HG03045 (cell line): ENCODE results near the gene CAMK2B.

Source experiments
- ATAC-seq: cut with Tn5 transposase; IDR thresholded peaks from one replicate; pipeline ENCODE4 v1.9.1; 2021; ENCODE audit warnings: mild to moderate bottlenecking, moderate library complexity; ENCODE audit not compliant: unreplicated experiment

CAMK2B gene

DNA sequence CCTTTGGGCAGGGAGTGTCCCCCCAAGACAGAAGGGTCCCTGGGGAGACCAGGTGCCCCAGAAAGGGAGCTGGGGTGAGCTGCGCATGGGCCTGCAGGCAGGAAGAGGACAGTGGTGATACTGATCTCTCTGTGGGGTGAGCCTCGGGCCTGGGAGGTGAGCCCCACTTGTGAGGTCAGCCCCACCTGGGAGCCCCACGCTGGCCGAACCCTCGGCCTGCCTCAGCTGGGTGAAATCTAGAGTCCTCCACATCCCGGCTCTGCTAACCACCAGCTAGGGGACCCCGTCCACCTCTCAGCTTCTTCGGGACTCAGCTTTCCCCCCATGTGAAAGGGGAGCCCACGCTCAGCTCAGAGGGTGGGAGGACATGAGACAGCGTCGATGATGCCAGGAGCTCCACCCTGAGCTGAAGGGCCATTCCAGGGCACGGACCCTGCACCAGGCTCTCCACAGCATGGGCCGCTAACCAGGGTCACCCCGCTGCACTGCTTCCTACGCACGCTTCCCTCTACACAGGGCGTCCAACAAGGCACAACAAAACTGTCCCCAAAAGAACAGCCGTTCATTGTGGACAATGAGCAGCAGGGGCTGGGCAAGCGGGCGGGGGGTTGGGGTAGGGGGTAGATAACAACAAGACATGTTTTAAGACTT lies 48.7 kb downstream of the CAMK2B start:
- ATAC-seq = no peak

DNA sequence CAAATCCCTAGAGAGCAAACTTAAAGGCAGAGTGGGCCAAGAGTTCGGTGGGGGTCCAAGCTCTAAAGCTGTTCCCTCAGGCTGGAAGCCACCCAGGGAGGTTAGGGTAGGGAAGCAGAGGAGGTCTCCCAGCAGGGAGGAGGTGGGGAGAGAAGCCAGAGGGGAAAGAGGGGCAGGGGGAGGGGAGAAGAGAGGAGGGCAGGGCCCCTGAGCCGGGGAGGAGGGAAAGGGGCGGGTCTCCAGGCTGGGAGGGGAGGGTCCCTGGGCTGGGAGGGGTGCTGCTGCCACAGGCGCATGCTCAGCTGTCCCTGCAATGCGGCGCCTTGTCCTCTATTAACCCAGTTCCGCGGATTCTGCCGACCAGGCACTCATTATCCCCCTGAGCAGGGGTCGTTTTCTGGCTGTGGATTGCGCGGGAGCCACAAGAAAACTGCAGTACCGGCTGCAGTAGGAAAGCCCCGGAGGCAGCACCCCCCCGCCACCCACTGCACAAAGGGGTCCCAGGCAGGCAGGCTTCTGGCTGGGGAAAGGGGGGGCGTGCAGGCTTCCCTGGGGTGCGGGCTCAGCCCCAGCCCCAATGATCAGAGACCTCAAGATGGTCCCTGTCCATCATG lies 49.3 kb downstream of the CAMK2B start:
- ATAC-seq = no peak

DNA sequence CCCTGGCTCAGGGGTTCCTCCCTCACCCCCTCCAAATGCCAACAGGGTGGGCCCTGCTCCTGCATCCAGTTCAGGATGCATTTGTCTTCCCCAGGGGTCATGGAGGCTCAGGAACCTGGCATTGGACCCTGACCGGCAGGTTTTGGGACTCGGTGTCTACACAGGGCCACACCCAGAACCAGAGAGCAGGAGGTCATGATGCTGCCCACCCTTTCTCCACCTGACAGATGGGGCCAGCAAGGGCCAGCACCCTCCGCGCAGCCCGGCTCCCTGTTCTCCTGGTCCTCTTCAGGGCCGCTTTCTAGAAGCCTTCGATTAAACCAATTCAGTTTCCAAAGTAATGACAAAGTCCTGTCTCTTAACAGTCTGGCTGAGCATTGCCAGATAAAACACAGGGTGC lies 50.2 kb downstream of the CAMK2B start:
- no peak for ATAC-seq

DNA sequence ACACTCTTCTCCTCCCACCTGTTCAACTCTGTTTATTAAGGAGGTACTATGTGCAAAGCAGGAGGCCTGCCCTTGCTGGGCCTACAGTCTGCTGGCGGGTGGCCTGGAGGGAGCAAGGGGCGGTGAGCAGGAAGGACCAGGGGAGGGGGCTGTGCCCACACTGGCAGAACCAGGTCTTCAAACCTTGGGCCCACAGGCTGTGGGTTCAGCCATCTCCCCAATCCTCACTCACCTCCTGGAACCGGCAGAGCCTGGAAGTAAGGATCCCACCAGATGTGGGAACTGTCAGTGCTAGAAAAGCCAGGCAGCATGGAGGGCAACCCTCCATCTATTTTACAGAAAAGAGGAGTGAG lies 50.8 kb downstream of the CAMK2B start:
- no peak for ATAC-seq

DNA sequence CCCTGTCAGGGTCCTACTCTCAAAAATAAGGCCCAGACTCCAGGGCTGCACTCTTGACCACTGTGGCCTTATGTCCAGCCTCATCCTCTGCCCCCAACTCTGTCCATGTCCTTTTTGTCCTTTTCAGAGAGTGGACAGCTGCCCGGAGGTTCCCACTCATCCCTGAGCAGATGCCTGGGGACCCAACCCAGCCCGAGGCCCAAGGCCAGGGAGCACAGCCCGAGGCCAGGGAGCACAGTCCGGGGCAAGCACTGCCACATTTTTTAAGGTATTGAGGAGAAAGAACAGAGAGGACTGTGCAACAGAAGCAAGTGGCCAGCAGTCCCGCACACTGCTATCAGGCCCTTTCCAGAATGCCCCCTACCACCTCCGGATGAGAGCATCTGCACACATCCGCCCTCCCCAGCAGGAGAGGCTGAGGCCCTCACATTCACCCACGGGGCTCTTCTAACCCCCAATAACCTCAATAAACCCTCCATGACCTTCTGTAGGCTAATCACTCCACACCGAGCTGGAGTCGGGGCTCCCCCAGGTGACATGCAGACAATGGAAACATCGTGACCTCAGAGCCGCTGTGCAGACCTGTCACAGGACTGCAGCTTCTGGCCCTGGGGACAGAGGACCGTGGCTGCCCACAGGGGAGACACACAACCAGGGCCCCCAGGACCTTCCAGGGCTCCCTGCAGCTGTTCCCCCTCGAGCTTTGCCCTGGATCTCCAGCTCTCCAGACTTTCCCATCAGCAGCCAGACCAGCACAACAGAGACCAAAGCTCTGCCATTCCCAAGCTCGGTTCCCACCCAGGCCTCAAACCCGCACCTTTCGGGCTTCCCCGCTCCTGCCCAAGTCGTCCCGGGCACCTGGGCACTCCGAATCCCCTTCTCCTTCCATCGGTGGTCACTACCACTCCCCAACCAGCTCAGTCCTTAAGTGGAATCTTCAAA lies 51.4 kb downstream of the CAMK2B start:
- ATAC-seq = no peak

DNA sequence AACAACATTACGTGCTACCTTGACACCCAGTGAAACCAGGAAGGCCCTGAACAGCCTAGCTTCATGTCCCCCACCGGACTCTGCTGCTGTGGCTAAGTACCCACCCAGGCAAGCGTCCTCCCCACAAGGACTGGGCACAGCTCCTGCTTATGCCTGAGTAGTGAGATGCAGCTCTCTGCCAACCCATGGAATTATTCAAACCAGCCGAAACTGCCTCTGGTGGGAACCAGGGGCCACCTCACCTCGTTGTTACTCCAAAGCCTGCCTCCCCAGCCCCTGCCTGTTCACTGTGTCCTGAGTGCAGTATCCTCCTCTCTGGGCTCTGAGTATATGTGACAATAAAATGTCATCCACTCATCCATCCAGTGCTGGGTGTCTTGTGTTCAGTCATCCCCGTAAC lies 52.4 kb downstream of the CAMK2B start:
- no peak for ATAC-seq

DNA sequence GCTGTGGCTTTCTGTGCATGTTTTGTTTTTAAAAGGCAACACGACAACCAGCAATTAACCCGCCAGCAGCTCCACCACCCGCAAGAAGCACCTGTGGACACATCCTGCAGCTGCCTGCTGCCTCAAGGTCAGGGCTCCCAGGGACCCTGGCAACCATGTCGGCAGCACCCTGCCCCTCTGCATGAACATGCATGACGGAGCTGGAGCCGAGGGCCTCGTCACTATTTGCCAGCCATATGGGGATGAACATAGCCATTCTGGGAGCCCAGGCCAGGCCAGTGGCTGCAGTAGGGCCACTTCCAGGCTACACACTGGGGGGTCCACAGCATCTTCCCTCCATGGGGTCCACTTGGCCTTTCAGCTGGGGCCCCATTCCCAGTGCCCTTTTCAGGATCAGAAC lies 52.9 kb downstream of the CAMK2B start:
- no peak for ATAC-seq

DNA sequence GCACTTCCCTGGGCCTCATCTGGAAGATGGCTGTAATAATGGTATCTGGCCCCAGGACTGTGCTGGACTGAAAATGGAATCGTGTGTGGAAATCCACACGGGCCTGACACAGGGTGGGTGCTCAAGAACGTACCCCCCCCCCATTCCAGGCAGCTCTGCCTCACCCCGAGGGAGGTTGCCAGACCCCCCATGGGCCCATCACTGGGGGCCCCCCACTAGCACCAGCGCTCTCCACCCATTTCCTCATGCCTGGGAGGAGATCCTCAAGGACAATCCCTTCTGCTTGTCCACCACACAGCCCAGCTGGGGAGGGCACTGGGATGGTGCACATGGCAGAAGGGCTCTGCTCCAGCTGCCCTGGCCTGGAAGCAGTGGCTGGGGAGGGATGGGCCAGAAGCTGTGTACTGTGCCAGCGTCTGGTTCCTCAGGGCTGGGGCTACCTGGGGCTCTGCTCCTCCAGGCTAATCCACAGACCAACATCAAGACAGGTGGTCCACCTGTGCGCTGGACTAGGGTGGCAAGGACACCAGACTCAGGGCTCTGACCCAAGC lies 55.4 kb downstream of the CAMK2B start:
- no peak for ATAC-seq

DNA sequence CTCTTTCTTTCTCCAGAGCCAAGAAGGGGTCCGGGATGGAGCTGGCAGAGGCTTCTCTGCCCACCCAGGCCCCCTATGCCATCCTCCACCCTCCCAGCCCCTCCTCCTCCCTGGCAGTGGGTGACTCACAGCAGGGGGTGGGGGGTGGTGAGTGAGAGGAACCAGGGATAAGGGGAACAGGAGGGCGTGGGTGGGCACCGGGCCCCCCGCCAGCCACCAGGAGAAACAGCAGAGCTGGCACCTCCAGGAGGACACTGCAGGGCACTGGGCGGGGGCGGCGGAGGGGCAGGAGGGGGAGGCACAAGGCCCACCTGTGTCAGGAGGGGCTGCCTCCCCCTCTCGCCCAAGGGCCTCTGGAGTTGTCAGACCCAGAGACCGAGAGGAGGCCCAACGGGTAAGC lies 56.0 kb downstream of the CAMK2B start:
- ATAC-seq = no peak

DNA sequence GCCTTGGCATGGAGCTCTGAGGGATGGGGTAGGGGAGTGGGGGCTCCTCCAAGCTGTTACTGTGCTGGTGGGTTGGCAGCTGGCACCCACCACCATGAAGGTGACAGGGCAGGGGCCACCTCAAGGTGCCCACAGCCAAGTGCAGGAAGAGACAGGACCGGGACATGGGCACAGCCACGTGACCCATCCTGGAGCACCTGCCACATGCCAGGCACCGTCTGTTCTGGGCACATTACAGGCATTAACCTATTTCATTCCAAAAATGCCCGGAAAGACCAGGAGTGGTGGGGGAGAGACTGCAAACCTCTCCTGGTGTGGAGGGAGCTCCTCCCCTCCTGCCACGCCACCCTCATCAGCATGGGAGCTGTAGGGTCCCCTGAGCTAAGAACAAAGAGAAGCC lies 56.7 kb downstream of the CAMK2B start:
- no peak for ATAC-seq

DNA sequence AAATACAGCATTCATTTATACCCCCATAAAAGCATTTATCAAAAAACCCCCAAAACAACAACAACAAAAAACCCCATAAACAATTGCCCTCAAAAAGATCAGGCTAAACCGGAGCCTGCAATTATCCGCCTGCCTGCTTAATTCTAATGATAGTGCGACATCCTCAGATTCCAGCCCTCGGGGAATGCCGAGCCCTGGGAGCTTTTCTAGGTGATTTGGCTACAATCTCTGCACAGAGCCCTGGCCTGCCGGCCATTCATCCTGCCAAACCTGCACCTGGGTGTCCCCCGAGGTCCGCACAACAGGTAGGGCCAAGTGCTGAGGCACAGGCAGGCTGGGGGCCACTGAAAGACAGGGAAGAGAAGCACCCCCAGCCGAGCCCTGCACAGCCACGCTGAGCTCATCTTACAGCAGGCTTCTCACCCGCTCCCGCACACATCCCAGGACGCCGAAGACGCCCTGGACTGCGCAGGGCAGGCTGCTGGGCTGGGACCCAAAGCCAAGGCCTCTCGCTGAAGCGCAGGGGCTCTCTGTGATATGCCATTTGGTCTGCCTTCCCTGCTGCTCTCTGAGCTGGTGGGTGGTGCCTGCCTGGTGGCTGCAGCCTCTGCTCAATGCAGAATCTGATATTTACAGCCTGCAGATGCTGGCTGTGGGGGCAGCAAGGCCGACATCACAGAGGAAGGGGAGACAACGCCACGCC lies 57.5 kb downstream of the CAMK2B start:
- ATAC-seq = no peak

DNA sequence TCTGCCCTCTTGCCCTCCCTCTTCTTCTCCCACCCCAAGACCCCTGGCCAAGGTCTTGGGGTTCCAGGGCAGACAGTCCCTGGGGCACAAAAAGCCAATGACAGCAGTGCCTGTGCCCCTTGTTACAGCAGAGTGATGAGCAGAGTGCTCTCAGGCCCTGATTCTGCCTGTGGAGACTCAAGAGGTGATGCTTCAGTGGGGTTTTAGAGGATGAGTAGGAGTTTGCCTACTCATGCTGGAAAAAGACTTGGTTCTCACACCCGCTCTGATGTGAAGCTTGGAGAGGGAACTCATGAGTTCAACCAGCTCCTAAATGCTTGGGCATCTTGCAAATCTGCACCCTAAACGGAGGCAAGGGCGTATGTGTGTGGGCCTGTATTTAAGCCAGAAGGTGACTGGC lies 58.2 kb downstream of the CAMK2B start:
- no peak for ATAC-seq

DNA sequence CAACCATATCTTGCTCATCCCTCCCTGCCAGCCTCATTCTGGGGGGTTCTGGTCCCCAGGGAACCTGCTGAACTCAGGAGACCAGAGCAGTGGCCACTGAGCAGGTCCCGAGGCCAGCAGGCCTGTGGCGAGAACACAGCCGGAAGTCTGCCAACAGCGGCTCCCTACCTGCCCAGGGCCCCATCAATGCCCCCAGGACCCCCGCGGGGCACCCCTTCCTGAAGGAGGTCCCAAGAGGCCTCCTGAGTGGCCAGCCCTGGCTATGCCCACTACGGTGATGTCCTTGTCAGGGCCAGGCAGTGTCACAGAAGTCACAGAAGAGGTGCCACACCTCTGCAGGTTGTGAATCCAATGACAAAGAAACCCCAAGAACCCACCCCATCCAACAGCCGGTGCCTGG lies 58.9 kb downstream of the CAMK2B start:
- no peak for ATAC-seq

DNA sequence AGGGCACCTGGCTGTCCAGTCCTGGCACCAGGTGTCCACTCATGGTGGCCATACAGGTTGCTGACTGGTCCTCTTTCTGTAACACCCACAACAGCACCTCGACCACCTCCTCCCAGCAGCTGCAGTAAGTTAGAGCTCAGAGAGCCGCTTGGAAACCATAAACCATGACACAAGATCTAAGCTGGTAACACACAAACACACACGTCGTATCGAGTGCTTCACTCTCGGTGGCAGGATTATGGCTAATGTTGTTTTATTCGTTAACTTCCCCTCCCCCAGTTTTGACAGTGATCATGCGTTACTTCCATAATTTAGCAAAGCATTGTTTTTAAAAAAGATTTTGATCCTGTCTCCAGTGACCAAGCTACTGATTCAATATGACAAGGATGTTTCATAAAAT lies 59.7 kb downstream of the CAMK2B start:
- no peak for ATAC-seq

DNA sequence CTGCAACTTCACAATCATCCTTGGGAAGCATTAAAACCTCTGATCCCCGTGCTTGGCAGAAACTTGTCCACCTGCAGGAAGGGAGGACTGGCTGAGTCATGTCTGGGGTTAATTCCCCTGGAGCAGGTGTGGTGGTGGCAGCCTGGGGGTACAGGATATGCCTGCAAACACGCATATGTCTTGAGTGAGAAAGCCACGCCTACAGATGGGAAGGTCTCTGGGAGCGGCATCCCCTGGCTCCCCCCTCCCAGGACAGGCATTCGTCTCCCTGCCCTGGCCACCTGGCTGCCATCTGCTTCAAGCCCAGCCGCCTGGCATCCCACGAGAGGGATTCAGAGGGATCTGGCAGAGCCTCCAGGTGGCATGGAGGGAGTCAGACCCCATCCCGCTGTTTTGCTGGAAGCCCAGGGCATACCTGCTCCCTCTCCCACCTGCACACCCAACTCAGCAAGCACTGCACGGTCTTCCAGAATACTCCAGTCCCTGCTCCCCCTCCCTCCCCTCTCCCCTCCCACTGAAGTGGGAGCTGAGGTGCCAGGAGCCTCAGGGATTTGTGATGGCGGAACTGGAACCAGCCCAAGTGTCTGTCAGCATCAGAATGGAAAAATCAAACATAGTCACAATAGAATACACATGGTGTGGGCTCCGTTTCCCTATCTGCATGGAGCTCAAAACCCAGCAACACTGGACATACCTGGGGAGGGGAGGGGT lies 61.0 kb downstream of the CAMK2B start:
- no peak for ATAC-seq

DNA sequence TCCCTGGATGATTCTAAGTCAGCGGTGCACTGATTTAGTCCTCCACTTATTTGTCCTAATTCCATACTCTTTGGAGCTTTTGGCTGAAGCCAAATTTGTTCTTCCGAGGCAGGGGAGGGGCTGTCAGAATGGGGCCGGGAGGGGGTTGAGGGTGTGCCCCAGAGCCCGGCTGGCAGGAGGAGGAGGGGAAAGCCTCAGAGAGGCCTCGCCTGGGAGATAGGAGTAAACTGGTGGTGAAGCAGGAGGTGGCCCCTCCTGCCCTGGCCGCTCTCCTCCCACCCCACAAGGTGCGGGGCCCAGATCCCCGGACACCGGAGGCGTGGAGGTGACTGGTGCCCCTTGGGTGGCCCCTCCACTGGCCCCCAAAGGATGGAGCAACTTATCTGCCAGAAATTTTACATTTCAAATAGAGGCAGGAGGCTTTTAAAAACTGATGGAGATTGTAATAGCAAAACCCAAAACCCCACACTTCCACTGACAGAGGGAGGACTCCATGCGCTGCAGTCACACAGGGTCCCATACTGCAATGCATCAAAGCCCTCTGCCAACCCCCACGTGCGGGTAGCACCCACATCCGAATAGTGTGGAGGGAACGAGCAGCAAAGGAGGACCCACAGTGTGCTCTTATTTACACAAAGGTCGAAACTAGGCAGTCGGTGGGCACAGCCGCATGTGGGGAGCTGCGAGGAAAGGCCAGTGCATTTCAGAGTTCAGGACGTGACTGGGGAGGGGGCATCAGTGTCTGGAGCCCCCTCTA lies 61.9 kb downstream of the CAMK2B start:
- no peak for ATAC-seq

DNA sequence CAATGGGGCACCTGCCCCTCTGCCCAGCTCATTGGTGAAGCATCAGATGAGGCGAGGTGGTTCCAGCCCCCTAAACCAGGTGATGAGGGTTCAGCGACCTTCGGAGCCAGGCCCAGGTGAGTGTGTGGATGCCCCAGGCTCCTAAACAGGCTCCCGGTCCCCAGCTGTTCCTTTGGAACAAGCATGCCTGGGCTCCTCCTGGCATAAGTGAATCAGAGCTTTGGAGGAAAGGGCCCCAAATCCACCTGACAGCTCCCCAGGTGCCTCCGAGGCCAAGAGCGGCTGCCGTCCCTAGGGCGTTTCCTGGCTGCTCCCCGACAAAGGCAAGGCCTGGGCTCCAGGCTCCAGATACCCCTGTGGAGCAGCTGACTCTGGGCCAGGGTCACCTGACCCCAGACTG lies 63.4 kb downstream of the CAMK2B start:
- no peak for ATAC-seq

DNA sequence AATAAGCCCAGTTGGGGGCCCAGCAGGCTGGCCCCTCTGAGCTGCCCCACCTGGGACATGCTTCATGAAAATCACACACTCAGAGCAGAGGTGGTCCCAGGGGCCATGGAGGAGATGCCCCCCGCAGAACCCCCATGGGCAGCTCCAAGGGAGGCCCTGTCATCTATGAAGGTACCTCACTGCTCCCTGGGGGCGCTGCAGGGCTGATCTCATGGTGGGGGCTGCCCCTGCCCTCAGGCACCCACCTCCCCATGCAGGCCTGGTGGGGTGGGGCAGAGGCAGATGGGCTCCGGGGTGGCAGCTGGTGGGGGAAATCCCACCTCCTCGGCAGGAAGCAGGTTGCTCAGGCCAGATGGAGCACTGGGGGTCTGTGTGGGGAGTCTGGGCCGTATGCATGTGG lies 64.2 kb downstream of the CAMK2B start:
- no peak for ATAC-seq

DNA sequence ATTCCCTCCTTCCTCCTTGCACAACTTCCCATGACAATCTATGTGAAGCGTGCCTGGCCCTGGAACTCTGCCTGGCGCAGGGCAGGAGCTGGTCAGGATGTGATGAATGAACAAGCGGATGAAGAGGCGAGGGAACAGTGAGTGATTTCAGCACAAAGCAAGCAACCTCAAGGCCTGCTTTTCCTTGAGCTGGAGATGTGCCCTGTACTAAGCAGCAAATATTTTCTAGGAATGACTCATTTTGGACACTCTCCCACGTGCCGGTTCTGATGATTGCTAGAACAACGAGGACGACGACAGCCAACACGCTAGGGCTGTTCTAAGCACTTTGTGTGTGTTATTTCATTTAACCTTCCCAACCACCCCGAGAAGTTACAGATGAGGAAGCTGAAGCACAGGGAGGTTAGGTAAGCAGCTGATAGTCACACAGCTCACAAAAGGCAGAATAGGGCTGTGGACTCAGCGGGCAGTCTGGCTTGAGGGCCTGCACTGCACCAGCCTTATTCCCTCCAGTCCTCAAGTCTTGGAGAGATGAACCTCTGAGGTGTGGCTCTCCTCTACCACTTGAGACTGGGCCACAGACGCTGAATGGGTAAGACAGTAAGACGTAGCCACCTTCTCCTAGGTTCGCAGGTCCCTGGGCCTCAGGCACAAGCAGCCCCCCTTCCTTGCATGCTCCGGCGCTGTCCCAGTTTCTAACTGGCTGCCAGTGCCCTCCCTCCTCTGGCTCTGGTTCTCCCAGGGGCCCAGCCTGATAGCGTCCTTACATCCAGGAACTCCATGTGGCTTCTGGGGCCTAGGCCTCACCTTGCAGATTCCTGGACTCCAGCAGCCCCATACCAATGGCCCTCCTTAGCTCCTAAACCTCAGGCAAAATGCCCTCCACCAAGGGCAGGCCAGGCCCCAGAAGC lies 65.6 kb downstream of the CAMK2B start:
- no peak for ATAC-seq
